ENCODE results near the gene ODF4.

- TF ChIP-seq CSRNP3 (CRISPR knock-in tag; IDR thresholded peaks at IDR 0.05) (no peak), GLIS3 (CRISPR knock-in tag; IDR thresholded peaks at IDR 0.05) (no peak), RARB (CRISPR knock-in tag; IDR thresholded peaks at IDR 0.05) (no peak), SNAI2 (CRISPR knock-in tag; IDR thresholded peaks at IDR 0.05) (no peak), ZNF565 (CRISPR knock-in tag; conservative IDR thresholded peaks at IDR 0.05; ENCODE audit: low read depth) (no peak), ZNF70 (CRISPR knock-in tag; IDR thresholded peaks at IDR 0.05) (no peak)
These were observed 38.9 kb upstream of the ODF4 start for GRCh38 chr17:8300627-8301242.

Data from SK-N-SH treated with all-trans-retinoic acid at 6 μM for 48 hours (cell line).